PFSK-1 (cell line): ENCODE results near the gene OSBPL10.

Experiments used
- FOXP2 ChIP-seq: optimal IDR thresholded peaks from 2 replicates; pipeline ENCODE3; 2011; ENCODE audit warnings: borderline replicate concordance, control low read depth, inconsistent platforms; ENCODE audit not compliant: insufficient read depth; ENCODE audit errors: extremely low read length, extremely low read depth
- POLR2AphosphoS5 ChIP-seq: IDR thresholded peaks from 2 replicates; pipeline ENCODE4 v1.6.1; 2012; ENCODE audit warnings: low read depth, mild to moderate bottlenecking, control low read depth, low read length, moderate library complexity
- REST ChIP-seq, 2 experiments: IDR thresholded peaks; 2 replicates each; pipeline versions ENCODE4 v1.6.1 to v1.8.0; 2011 to 2012; ENCODE audit warnings: low read depth in 2 of 2, low read length in 2 of 2, control low read depth in 1 of 2, inconsistent platforms in 1 of 2, mild to moderate bottlenecking in 1 of 2, moderate library complexity in 1 of 2; ENCODE audit not compliant: insufficient read depth in 1 of 2
- SIN3A ChIP-seq: IDR thresholded peaks from 2 replicates; pipeline ENCODE4 v1.6.1; 2012; ENCODE audit warnings: mild to moderate bottlenecking, low read length, moderate library complexity, borderline replicate concordance; ENCODE audit not compliant: insufficient read depth
- TAF1 ChIP-seq: IDR thresholded peaks from 2 replicates; pipeline ENCODE4 v1.6.1; 2012; ENCODE audit warnings: low read length, control low read depth, borderline replicate concordance; ENCODE audit not compliant: insufficient read depth

OSBPL10 gene

GRCh38 chr3:31974964-31975363, 6.1 kb downstream of the OSBPL10 start:
- TF ChIP-seq SIN3A (no peak), POLR2AphosphoS5 (no peak), TAF1 (no peak), FOXP2 (no peak), REST (IDR thresholded peaks at IDR 0.05; ENCODE audit: insufficient read depth in 1 of 2, low read depth in 2 of 2, low read length in 2 of 2) (no peak)

- no peak for TF ChIP-seq SIN3A
Measured at GRCh38 chr3:31974471-31974870, 6.6 kb downstream of the OSBPL10 start.

GRCh38 chr3:31973837-31974236, 7.2 kb downstream of the OSBPL10 start:
- TF ChIP-seq FOXP2 = no peak
- no peak for TF ChIP-seq TAF1
- TF ChIP-seq SIN3A = no peak
- TF ChIP-seq POLR2AphosphoS5 = no peak
- TF ChIP-seq REST (IDR thresholded peaks at IDR 0.05; ENCODE audit: insufficient read depth in 1 of 2, low read depth in 2 of 2, low read length in 2 of 2) = no peak

GRCh38 chr3:31973081-31973480, 8.0 kb downstream of the OSBPL10 start:
- TF ChIP-seq FOXP2 (no peak), SIN3A (no peak), REST (IDR thresholded peaks at IDR 0.05; ENCODE audit: insufficient read depth in 1 of 2, low read depth in 2 of 2, low read length in 2 of 2) (no peak), TAF1 (no peak), POLR2AphosphoS5 (no peak)

- TF ChIP-seq TAF1 (no peak), FOXP2 (no peak), POLR2AphosphoS5 (no peak), REST (IDR thresholded peaks at IDR 0.05; ENCODE audit: insufficient read depth in 1 of 2, low read depth in 2 of 2, low read length in 2 of 2) (no peak), SIN3A (no peak)
Measured at GRCh38 chr3:31971607-31972006, 9.5 kb downstream of the OSBPL10 start.
